K562 treated with DMSO at 1 percent for 12 hours (cell line): ENCODE measurements around the gene PLOD3. TPM values are rescaled to one million over a fixed set of nuclear protein-coding genes. Genes with fewer than 3 reads are reported as not detected.

Experiments
- total RNA-seq: library from RNA; unstranded; fragments of 300-600 nt; gene quantifications from 2 replicates; pipeline ENCODE4 v1.2.3, GENCODE V29; 2022; ENCODE audit not compliant: insufficient read depth

The PLOD3 gene, protein sequence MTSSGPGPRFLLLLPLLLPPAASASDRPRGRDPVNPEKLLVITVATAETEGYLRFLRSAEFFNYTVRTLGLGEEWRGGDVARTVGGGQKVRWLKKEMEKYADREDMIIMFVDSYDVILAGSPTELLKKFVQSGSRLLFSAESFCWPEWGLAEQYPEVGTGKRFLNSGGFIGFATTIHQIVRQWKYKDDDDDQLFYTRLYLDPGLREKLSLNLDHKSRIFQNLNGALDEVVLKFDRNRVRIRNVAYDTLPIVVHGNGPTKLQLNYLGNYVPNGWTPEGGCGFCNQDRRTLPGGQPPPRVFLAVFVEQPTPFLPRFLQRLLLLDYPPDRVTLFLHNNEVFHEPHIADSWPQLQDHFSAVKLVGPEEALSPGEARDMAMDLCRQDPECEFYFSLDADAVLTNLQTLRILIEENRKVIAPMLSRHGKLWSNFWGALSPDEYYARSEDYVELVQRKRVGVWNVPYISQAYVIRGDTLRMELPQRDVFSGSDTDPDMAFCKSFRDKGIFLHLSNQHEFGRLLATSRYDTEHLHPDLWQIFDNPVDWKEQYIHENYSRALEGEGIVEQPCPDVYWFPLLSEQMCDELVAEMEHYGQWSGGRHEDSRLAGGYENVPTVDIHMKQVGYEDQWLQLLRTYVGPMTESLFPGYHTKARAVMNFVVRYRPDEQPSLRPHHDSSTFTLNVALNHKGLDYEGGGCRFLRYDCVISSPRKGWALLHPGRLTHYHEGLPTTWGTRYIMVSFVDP
- 61.8 and 71.1 TPM in 2 replicates for total RNA-seq

DNA sequence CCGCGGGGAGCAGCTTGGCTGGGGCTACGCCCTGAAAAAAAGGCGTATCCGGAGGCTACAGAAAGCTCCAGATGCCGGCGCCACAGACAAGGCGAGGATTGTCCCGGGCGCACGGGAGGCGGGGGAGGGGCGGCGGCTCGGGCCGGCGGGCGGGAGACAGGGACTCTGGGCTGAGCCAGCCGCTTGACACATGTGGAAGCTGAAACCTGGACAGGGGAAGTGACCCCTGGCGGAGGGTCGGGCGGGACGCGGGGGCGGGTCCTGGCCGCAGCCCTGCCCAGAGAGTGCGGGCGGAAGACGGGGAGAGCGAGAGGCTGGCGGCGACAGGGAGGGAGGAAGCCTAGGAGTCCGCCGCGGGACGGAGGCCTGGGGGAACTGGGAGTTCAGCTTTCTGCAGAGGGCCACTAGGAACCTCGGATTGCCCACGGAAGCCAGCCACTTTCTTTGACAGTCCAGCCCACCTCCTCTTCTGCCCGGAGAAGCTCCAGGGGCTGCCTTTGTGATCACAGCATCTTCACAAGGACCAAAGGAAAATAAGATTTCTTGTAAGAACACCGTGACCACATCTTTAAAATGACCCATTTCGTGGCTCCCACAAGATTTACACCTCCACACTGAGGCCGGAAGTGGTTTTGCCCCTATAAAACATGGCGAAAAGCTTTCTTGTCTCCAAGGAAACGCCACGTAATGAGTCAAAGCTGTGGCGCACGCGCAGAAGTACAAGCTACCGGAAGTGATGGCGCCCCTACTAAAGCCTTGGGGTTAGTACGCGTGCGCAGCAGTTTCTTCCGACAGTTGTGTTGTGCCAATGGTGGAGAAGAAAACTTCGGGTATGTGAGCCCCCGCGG lies at the start of gene PLOD3, which contains the start of gene ZNHIT1:
Gene PLOD3 (minus strand): TSS at position 194 of the 848 bp plus-strand sequence. CDS start 307 bp downstream, outside the sequence.
Gene ZNHIT1 (plus strand): TSS at position 778 of the 848 bp plus-strand sequence. CDS start 31 bp downstream, at position 809.

DNA sequence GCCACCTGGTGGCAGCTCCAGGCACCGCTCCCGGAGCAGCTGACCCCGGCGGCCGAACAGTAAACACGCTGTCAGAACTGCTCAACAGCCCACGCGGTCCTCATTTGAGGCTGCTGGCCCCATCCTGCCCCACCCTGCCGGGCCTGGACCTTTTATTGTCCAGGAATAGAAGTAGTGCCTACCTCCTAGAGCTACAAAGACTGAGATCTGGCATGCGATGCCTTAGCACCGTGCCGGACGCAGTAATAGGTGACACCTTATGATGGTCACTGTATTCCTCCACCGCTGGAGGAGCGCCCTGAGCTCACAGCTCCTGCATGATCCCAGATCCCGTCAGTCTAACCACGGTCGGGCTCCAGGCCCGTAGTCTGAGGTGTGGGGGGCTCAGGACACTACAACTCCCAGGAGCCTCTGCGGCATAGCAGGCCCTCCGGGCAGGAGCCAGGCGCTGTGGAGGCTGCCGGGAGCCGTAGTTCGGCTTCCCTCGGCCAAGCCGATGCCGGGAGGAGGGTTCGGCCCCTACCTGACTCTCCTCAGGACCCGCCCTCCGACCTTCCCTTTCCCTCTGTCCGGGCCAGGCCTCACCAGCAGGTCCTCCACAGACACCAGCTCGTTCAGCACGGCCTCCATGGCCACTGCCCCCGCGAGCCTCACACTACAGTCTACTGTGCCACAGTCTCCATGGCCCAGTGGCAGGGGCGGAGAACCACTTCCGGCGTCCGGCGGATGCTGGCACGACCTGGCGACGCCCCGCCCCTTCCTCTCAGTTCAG lies 27.2 kb upstream of the PLOD3 start, which contains the start of gene FIS1:
Gene FIS1 (minus strand): TSS at position 707 of the 772 bp plus-strand sequence. CDS start 77 bp downstream, at position 630.

DNA sequence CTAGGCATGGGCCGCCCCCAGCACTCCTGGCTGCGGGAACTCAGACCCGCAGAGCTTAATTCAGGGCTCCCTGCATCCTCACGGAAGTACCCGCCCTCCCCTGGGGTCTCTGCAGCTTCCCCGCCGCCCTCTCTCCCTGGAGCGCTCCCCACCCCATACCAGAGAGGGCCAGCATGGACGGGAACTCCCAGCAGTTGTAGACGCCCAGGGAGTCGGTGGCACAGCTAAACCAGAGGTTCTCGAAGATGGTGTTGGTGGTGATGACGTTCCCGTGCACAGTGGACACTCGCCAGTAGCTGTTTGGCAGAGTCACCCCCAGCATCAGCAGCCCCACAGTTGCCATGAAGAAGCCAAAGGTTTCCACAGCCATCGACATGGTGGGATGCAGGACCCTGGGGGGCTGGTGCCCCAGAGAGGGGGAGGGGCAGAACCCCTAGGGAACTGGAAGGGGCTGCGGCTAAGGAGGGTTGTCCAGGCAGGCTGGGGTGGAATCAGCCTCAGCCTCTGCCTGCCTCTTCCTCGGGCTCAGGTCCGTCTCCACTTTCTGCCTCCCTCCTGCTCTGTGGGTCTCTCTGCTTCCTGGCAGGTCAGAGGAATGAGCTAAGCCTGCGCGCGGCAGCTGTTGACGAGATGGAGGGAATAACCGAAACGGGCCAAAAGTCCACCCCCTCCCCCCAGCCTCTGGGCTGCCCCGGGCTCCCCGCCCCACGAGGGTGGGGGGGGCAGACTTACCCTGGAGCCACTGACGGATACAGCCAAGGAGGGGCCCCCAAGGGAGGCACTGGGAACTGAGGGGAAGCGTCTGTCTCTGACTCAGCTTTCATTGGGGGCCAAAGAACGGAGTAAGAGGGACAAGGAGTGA lies 20.1 kb upstream of the PLOD3 start, which contains the start of gene CLDN15:
Gene CLDN15 (minus strand): TSS at position 597 of the 862 bp plus-strand sequence. CDS start 221 bp downstream, at position 376.

DNA sequence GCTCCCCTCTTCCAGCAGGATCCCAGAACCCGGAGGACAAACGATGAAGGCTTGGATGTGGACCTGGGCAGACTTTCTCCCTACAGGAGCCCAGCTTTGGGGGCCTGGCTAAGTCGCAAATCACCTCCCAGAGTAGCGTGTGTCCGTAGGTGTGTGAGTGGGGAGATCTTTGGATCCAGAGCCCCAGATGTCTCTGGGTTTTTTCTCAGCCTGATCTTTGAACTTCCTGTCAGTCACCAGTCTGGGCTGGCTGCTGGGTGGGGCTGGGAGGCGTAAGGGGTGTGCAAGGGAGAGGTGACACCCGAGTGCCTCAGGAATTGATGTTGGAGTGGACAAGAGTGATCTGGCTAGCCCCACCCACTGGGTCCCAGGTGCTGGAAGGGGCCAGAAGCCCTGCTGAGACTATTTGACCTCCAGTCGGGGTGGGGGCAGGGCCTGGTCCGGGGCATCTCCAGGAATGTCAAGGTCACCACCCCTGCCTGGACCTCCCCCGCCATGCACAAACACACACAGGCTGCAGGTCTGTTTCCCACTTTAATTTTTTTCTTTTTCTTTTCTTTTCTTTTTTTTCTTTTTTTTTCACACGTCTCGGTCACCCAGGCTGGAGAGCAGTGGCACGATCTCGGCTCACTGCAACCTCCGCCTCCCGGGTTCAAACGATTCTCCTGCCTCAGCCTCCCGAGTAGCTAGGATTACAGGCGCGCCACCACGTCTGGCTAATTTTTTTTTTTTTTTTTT lies 16.4 kb downstream of the PLOD3 start, which contains the start of gene MOGAT3:
Gene MOGAT3 (minus strand): TSS at position 175 of the 738 bp plus-strand sequence. CDS start 182 bp downstream, outside the sequence.

DNA sequence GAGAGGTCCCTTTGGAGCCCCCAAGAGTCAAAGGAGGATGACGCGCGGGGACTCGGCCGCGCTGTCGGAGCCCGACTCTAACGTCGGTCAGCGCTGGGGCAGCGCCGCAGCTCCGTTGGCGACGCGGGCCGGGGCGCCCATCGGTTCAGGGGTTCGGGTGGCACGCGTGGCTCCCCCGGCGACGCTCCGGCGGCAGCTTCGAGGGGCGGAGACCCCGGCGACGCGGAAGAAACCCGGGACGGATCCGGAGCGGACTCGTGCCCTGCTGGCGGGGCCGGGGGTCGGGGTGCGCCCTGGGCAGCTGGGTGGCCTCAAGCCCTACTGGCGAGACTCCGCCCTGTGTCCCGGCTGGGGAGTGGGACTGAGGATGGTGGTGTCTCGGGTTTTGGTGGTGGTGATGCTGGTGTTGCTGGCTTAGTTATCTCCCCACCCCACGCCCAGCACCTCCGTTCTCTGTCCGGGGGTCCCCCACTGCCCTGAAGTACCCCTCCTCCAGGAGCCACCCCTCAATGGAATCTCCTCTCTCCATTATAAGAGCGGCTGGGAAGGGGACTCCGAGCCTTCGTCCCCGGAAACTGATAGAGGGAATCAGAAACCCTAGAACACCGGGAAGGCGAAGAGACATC lies 37.1 kb downstream of the PLOD3 start, which contains the start of gene NAT16:
Gene NAT16 (minus strand): TSS at position 164 of the 626 bp plus-strand sequence. CDS start 5,486 bp downstream, outside the sequence.

DNA sequence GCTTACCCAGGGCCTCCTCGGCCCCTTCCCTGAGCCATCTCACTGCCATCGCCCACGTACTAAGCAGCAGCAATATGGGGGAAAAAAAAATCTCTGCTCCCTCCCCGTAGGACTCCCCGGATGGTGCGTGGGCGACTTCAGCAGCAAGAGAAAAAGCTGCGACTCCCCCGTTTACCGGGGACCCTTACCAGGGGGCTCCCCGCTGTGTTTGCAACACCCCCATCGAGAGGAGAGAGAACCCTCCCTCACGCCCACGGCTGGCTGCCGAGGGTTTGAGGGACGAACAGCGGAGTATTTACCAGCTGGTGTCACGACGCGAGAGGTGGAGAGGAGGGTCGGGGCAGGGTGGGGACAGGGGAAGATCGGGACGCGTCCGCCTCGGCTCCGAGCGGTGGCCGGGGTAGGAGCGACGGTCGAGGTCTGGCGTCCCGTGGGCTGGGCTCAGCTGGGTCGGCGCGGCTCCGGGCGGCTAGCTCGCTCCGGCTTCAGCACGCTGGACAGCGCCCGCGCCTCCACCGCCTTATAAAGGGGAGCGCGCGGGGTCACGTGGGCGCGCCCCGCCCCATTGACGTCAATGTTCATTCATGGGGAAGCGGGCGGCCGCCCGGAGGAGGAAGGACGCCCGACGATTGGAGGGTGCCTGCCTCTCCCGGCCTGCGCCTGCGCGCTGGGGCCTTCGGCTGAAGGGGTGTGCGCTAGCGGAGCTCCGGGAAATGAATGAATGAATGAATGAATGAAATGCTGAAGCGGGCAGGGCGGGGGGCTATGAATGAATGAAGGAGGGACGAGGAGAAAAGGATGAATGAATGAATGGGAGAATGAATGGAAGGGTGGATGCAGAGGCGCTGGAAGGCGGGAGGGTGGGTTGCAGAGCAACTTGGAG lies 52.1 kb downstream of the PLOD3 start, which contains the start of gene VGF:
Gene VGF (minus strand): TSS at position 495 of the 883 bp plus-strand sequence. CDS start 726 bp downstream, outside the sequence.

Other genes starting within 250 kb of the PLOD3 start
- not detected in 2 replicates for gene MUC12, start 248.0 kb downstream of the PLOD3 start, total RNA-seq
- not detected in 2 replicates for gene MUC17, start 197.5 kb downstream of the PLOD3 start, total RNA-seq
- 12.0 and 25.1 TPM in 2 replicates for gene TRIM56, start 132.1 kb downstream of the PLOD3 start, total RNA-seq
- 1.5 and 3.0 TPM in 2 replicates for gene SERPINE1, start 90.5 kb downstream of the PLOD3 start, total RNA-seq
- gene AP1S1, start 63.1 kb downstream of the PLOD3 start, total RNA-seq: 101 and 123 TPM in 2 replicates
- gene VGF, start 52.0 kb downstream of the PLOD3 start, total RNA-seq: 0.49 and 1.3 TPM in 2 replicates
- not detected in 2 replicates for gene NAT16, start 37.3 kb downstream of the PLOD3 start, total RNA-seq
- not detected in 2 replicates for gene MOGAT3, start 16.5 kb downstream of the PLOD3 start, total RNA-seq
- gene ZNHIT1, start 584 bp upstream of the PLOD3 start, total RNA-seq: 132 and 185 TPM in 2 replicates
- 20.8 and 29.6 TPM in 2 replicates for gene CLDN15, start 20.2 kb upstream of the PLOD3 start, total RNA-seq
- gene FIS1, start 27.5 kb upstream of the PLOD3 start, total RNA-seq: 109 and 134 TPM in 2 replicates
- gene IFT22, start 104.2 kb upstream of the PLOD3 start, total RNA-seq: 12.3 and 15.3 TPM in 2 replicates
- gene COL26A1, start 145.3 kb upstream of the PLOD3 start, total RNA-seq: 0.70 and 1.3 TPM in 2 replicates